Stomach (tissue), 4 donors: Measurements from ENCODE around the gene CCDC69.

Experiments used
- POLR2AphosphoS5 ChIP-seq, 3 donors: sonication (generic); formaldehyde crosslinking; IDR thresholded peaks; one replicate each; pipeline ENCODE4 v1.6.1; 2016; ENCODE audit warnings: antibody characterized with exemption in 3 of 3
- TF ChIP-seq, protein P1 (sequence below), 7 experiments: fragments of 450-650 bp in 4 of 7; fragments of 200-600 bp in 3 of 7; sonication (generic) in 3 of 7; IDR thresholded peaks; one replicate each; pipeline ENCODE4 v1.5.1; 2016 to 2019; ENCODE audit warnings: antibody characterized with exemption in 7 of 7, control low read depth in 2 of 7, mild to moderate bottlenecking in 1 of 7

DNA sequence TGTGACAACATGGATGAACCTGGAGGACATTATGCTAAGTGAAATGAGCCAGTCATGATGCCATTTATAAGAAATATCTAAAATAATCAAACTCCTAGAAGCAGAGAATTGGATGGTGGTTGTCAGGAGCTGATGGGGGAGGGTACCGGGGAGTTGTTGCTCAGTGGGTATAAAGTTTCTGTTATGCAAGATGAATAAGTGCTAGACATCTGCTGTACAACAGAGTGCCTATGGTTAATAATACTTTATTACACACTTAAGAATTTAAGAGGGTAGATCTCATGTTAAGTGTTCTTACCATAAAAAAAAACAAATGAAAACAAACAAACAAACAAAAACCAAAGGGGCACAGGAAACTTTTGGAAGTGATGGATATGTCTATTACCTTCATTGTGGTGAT lies 13.0 kb upstream of the CCDC69 start:
- no peak for TF ChIP-seq POLR2AphosphoS5 (IDR thresholded peaks at IDR 0.05)
- TF ChIP-seq, protein P1, sequence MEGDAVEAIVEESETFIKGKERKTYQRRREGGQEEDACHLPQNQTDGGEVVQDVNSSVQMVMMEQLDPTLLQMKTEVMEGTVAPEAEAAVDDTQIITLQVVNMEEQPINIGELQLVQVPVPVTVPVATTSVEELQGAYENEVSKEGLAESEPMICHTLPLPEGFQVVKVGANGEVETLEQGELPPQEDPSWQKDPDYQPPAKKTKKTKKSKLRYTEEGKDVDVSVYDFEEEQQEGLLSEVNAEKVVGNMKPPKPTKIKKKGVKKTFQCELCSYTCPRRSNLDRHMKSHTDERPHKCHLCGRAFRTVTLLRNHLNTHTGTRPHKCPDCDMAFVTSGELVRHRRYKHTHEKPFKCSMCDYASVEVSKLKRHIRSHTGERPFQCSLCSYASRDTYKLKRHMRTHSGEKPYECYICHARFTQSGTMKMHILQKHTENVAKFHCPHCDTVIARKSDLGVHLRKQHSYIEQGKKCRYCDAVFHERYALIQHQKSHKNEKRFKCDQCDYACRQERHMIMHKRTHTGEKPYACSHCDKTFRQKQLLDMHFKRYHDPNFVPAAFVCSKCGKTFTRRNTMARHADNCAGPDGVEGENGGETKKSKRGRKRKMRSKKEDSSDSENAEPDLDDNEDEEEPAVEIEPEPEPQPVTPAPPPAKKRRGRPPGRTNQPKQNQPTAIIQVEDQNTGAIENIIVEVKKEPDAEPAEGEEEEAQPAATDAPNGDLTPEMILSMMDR (IDR thresholded peaks at IDR 0.05), result no peak
